HG02642 (cell line): Measurements from ENCODE around the gene KCTD4.

ENCODE experiments used
- ATAC-seq: cut with Tn5 transposase; IDR thresholded peaks from one replicate; pipeline ENCODE4 v1.9.1; 2021; ENCODE audit warnings: mild to moderate bottlenecking; ENCODE audit not compliant: unreplicated experiment, poor library complexity

Gene KCTD4

DNA sequence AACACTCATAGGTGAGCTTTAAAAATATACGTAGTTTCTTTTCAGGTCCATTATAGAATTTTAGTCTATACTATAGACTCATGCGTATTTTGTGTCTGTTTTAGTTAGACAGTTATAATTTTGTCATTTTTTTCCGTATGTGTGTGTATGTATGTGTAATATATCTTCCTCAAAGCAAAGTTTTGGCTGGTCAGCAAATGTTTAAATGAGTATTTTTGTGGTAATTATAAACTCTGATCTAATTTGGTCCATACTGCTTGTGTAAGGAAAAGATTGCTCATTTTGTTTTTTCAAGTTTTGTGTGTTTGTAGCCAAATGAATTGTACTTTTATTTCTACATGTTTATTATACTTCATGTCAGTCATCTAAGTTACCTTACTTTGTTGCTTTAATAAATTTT is 20.5 kb downstream of the KCTD4 start:
- ATAC-seq: no peak

GRCh38 chr13:45179428-45179827 is 21.4 kb downstream of the KCTD4 start:
- ATAC-seq: no peak

DNA sequence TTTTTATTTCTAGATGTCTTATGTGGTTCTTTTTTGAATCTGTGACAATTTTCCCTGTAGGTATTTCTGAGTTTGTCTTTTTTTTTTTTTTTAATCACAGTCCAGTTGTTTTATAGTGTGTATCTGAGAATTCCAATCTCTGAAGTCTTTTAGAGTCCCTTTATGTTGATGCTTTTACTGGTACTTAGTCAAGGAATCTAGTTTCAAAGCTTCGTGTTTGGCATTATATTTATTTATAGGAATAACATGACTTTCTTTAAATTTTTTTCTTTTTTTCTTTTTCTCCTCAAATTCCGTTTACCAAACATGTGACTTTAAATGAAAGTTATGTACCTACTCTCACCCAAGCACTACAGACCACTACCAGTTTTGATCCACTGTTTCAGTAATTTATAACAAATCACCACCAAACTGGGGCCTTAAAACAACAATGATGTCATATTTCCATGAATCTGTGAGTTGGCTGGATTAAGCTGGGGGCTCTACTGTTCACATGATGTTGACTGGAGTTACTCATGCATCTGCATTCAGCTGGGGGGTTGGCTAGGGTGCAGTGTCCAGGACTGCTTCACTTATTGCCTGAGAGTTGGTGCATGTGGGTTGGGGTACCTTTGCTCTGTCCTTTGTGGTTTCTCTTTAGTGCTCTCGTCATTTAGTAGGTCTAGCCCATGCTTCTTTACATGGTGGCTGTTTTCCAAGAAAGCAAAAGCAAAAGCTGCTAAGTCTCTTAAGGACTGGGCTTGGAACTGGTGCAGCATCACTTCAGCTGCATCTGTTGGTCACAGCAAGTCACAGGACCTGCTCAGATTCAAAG is 22.3 kb downstream of the KCTD4 start:
- no peak for ATAC-seq

DNA sequence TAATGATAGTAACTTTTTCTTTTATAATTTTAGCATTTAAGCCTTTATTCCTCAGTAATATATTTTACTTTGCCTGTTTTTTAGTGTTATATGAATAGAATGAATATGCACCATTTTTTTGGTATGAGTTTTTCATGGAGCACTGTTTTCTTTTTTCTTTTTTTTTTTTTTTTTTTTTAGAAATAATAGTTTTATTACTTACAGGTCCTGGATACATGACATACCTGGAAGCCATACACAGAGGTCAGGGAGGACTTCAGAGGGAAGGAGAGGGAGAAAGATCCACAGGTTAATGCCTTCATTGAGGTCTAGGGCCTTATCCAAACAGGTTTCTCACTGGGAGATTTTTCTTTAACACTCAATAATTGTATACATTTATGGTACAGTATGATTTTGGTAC is 26.4 kb downstream of the KCTD4 start:
- no peak for ATAC-seq

- no peak for ATAC-seq
Measured at GRCh38 chr13:45168555-45168930, 32.3 kb downstream of the KCTD4 start.

GRCh38 chr13:45167611-45168554 is 33.0 kb downstream of the KCTD4 start:
- no peak for ATAC-seq

GRCh38 chr13:45166858-45167257 is 34.0 kb downstream of the KCTD4 start:
- no peak for ATAC-seq

DNA sequence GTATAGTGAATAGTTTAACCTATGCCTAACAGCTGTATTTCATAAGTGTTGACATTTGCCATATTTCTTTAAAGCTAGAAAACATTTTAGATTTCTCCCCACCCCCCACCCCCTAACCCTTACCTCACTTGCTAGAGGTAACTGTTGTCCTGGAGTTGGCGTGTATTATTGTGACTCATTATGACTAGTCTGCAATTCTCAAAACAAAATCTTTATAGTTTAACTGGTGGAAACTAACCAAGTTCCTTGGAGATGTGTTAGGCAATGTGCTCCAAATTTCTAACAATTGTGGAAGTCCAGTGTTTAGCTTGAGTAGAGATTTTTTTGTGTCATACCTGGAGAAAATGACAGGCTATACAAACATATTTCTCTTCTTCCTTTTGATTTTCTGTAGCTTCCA is 38.0 kb downstream of the KCTD4 start:
- no peak for ATAC-seq

- no peak for ATAC-seq
Measured at GRCh38 chr13:45162194-45162593, 38.7 kb downstream of the KCTD4 start.

- no peak for ATAC-seq
Measured at GRCh38 chr13:45156565-45157361, 44.1 kb downstream of the KCTD4 start.

- no peak for ATAC-seq
Measured at GRCh38 chr13:45149964-45150363, 50.9 kb downstream of the KCTD4 start.

GRCh38 chr13:45143346-45143751 is 57.5 kb downstream of the KCTD4 start:
- ATAC-seq: no peak
